HepG2 (cell line): ENCODE results near the gene S100A6. TPM values are rescaled to one million over a fixed set of nuclear protein-coding genes. Genes with fewer than 3 reads are reported as not detected.

Experiments used
- CEBPZ ChIP-seq: IDR thresholded peaks from 2 replicates; pipeline ENCODE4 v1.6.1; 2012; ENCODE audit warnings: low read length, improper control_type of control experiment
- HMGXB3 ChIP-seq: sonication (generic); formaldehyde crosslinking; IDR thresholded peaks from 2 replicates; pipeline ENCODE4 v1.4.0; 2020; ENCODE audit warnings: missing genetic modification reagents, borderline replicate concordance
- IRF1 ChIP-seq: sonication (generic); formaldehyde crosslinking; IDR thresholded peaks from 2 replicates; pipeline ENCODE4 v1.4.0; 2020; ENCODE audit warnings: low read depth, mild to moderate bottlenecking, missing genetic modification reagents
- MTA3 ChIP-seq: sonication (generic); formaldehyde crosslinking; IDR thresholded peaks from 2 replicates; pipeline ENCODE4 v1.4.0; 2020; ENCODE audit warnings: missing genetic modification reagents
- MXI1 ChIP-seq: IDR thresholded peaks from 3 replicates; pipeline ENCODE4 v1.6.1; 2012; ENCODE audit warnings: low read depth, low read length, inconsistent platforms, borderline replicate concordance
- MYC ChIP-seq: sonication (generic); formaldehyde crosslinking; IDR thresholded peaks from 2 replicates; pipeline ENCODE4 v1.9.0; 2021; ENCODE audit warnings: missing genetic modification reagents, borderline replicate concordance
- RAD21 ChIP-seq: fragments of 450-650 bp; formaldehyde crosslinking; IDR thresholded peaks from 2 replicates; pipeline ENCODE4 v1.5.0; 2020; ENCODE audit warnings: mild to moderate bottlenecking
- RARA ChIP-seq: IDR thresholded peaks from 2 replicates; pipeline ENCODE4 v1.6.1; 2016; ENCODE audit warnings: missing genetic modification reagents, missing compliant biosample characterization
- SAP130 ChIP-seq: IDR thresholded peaks from 2 replicates; pipeline ENCODE4 v1.6.1; 2016; ENCODE audit warnings: low read depth
- ZNF230 ChIP-seq: sonication (generic); formaldehyde crosslinking; IDR thresholded peaks from 2 replicates; pipeline ENCODE4 v1.4.0; 2020; ENCODE audit warnings: mild to moderate bottlenecking, missing genetic modification reagents
- ZNF75D ChIP-seq: sonication (generic); formaldehyde crosslinking; IDR thresholded peaks from 2 replicates; pipeline ENCODE4 v1.8.1; 2023; ENCODE audit warnings: missing genetic modification reagents, mild to moderate bottlenecking, borderline replicate concordance
- ZNF772 ChIP-seq: sonication (generic); formaldehyde crosslinking; IDR thresholded peaks from 2 replicates; pipeline ENCODE4 v1.5.0; 2020; ENCODE audit warnings: mild to moderate bottlenecking, missing genetic modification reagents
- polyA plus RNA-seq, 8 experiments: library from polyadenylated mRNA; depleted of rRNA in 3 of 8; stranded (reverse) in 7 of 8; unstranded in 1 of 8; fragments of >200 nt; fragmentation: Illumina TruSeq in 4 of 8; extraction: Trizol in 4 of 8; gene quantifications; 2 replicates each; pipeline versions ENCODE4 v1.2.1 to v1.2.3, GENCODE V29; 2011 to 2016; ENCODE audit warnings: low read depth in 4 of 8, missing spikeins in 1 of 8, mixed read lengths in 1 of 8; ENCODE audit not compliant: insufficient read depth in 1 of 8
- total RNA-seq, 5 experiments: library from RNA; depleted of rRNA; stranded (reverse); fragments of >200 nt; fragmentation: Illumina TruSeq; extraction: Trizol; gene quantifications; 2 replicates each; pipeline ENCODE4 v1.2.3, GENCODE V29; 2016; ENCODE audit warnings: low read depth in 1 of 5
- TF ChIP-seq, protein P1 (sequence below): sonication (generic); formaldehyde crosslinking; IDR thresholded peaks from 2 replicates; pipeline ENCODE4 v1.4.0; 2020; ENCODE audit warnings: missing genetic modification reagents
- TF ChIP-seq, protein P2 (sequence below): sonication (generic); formaldehyde crosslinking; IDR thresholded peaks from 2 replicates; pipeline ENCODE4 v1.4.0; 2020; ENCODE audit warnings: mild to moderate bottlenecking, missing genetic modification reagents, borderline replicate concordance

S100A6 gene
- total and polyA plus RNA-seq, 2 of the 13 experiments (the other 11 are each of a cell fraction or from before 2014, with no cell fraction given) = 72.9 to 85.0 TPM

GRCh38 chr1:153572569-153573015 lies 36.8 kb upstream of the S100A6 start (continued):
- TF ChIP-seq, protein P1, sequence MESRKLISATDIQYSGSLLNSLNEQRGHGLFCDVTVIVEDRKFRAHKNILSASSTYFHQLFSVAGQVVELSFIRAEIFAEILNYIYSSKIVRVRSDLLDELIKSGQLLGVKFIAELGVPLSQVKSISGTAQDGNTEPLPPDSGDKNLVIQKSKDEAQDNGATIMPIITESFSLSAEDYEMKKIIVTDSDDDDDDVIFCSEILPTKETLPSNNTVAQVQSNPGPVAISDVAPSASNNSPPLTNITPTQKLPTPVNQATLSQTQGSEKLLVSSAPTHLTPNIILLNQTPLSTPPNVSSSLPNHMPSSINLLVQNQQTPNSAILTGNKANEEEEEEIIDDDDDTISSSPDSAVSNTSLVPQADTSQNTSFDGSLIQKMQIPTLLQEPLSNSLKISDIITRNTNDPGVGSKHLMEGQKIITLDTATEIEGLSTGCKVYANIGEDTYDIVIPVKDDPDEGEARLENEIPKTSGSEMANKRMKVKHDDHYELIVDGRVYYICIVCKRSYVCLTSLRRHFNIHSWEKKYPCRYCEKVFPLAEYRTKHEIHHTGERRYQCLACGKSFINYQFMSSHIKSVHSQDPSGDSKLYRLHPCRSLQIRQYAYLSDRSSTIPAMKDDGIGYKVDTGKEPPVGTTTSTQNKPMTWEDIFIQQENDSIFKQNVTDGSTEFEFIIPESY (CRISPR knock-in tag) = no peak
- TF ChIP-seq CEBPZ (no peak), IRF1 (no peak), ZNF75D (CRISPR knock-in tag) (no peak), HMGXB3 (CRISPR knock-in tag) (0 out of 2 replicates have a peak, but pooled peaks have one; percentile 35), RARA (CRISPR knock-in tag) (0 out of 2 replicates have a peak, but pooled peaks have one; percentile 13), RAD21 (peak; percentile 81), ZNF772 (no peak), MYC (CRISPR knock-in tag) (peak; percentile 23; the same call in 1 of the 2 replicates), MXI1 (0 out of 3 replicates have a peak, but pooled peaks have one; percentile 29), MTA3 (CRISPR knock-in tag) (no peak), ZNF230 (no peak), SAP130 (peak; percentile 65)
- TF ChIP-seq, protein P2, sequence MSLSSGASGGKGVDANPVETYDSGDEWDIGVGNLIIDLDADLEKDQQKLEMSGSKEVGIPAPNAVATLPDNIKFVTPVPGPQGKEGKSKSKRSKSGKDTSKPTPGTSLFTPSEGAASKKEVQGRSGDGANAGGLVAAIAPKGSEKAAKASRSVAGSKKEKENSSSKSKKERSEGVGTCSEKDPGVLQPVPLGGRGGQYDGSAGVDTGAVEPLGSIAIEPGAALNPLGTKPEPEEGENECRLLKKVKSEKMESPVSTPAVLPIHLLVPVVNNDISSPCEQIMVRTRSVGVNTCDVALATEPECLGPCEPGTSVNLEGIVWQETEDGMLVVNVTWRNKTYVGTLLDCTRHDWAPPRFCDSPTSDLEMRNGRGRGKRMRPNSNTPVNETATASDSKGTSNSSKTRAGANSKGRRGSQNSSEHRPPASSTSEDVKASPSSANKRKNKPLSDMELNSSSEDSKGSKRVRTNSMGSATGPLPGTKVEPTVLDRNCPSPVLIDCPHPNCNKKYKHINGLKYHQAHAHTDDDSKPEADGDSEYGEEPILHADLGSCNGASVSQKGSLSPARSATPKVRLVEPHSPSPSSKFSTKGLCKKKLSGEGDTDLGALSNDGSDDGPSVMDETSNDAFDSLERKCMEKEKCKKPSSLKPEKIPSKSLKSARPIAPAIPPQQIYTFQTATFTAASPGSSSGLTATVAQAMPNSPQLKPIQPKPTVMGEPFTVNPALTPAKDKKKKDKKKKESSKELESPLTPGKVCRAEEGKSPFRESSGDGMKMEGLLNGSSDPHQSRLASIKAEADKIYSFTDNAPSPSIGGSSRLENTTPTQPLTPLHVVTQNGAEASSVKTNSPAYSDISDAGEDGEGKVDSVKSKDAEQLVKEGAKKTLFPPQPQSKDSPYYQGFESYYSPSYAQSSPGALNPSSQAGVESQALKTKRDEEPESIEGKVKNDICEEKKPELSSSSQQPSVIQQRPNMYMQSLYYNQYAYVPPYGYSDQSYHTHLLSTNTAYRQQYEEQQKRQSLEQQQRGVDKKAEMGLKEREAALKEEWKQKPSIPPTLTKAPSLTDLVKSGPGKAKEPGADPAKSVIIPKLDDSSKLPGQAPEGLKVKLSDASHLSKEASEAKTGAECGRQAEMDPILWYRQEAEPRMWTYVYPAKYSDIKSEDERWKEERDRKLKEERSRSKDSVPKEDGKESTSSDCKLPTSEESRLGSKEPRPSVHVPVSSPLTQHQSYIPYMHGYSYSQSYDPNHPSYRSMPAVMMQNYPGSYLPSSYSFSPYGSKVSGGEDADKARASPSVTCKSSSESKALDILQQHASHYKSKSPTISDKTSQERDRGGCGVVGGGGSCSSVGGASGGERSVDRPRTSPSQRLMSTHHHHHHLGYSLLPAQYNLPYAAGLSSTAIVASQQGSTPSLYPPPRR (CRISPR knock-in tag) = no peak
